GM19468 (cell line): ENCODE results near the gene ZGPAT.
"Not testable (repeated sequence)": the region's sequence is repeated elsewhere in the genome, so short reads cannot be mapped to it uniquely, and the experiment has no call there.

ENCODE experiments used
- ATAC-seq: cut with Tn5 transposase; IDR thresholded peaks from one replicate; pipeline ENCODE4 v1.9.1; 2021; ENCODE audit warnings: mild to moderate bottlenecking, moderate library complexity, moderate number of reproducible peaks; ENCODE audit not compliant: unreplicated experiment; ENCODE audit errors: extremely low read depth

The ZGPAT gene

GRCh38 chr20:63776875-63777274 lies 69.0 kb downstream of the ZGPAT start:
- ATAC-seq = not testable (repeated sequence)

- ATAC-seq = no peak
Measured at GRCh38 chr20:63777614-63778013, 69.8 kb downstream of the ZGPAT start.

- no peak for ATAC-seq
Measured at GRCh38 chr20:63778034-63778752, 70.4 kb downstream of the ZGPAT start.

GRCh38 chr20:63778857-63779256 lies 71.0 kb downstream of the ZGPAT start:
- ATAC-seq = no peak

GRCh38 chr20:63781181-63781580 lies 73.3 kb downstream of the ZGPAT start:
- no peak for ATAC-seq

- no peak for ATAC-seq
Measured at GRCh38 chr20:63782051-63782471, 74.2 kb downstream of the ZGPAT start.

GRCh38 chr20:63782521-63782971 lies 74.7 kb downstream of the ZGPAT start:
- ATAC-seq = no peak

GRCh38 chr20:63783970-63784369 lies 76.1 kb downstream of the ZGPAT start:
- ATAC-seq = no peak

- no peak for ATAC-seq
Measured at GRCh38 chr20:63785691-63786131, 77.9 kb downstream of the ZGPAT start.
